GM19043 (cell line): ENCODE data around the gene CFL1.

Experiments used
- ATAC-seq: cut with Tn5 transposase; IDR thresholded peaks from one replicate; pipeline ENCODE4 v1.9.1; 2021; ENCODE audit warnings: low read depth; ENCODE audit not compliant: unreplicated experiment

CFL1 gene

GRCh38 chr11:65809496-65809895, 48.5 kb downstream of the CFL1 start:
- ATAC-seq = no peak

DNA sequence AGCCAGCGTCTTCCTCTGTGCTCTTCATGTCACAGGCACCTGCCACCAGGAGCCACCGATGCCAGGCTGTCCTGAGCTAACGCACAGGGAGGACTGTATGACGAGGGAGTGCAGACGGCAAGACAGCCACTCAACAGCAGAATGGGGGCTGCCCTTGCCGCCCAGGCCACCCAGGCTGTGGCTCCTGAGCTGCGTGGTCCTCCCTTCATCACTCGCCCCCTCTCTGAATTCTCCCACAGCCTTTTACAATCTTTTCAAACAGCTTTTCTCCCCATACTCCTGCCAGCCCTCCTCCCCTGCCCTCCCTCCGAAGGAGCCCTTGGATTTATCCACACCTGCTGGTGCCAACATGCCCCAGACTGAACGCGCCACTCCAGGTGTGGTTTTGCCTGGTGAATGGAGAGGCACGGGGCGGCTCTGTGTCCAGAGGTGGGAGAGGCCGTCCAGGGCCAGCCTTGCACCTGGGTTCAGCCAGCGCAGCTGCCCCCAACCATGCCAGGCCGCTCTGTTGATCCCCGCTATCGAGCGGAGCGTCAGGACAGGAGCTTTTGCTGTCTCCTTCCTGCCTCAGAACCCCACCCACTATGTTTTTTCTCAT, 49.1 kb downstream of the CFL1 start:
- ATAC-seq = no peak

DNA sequence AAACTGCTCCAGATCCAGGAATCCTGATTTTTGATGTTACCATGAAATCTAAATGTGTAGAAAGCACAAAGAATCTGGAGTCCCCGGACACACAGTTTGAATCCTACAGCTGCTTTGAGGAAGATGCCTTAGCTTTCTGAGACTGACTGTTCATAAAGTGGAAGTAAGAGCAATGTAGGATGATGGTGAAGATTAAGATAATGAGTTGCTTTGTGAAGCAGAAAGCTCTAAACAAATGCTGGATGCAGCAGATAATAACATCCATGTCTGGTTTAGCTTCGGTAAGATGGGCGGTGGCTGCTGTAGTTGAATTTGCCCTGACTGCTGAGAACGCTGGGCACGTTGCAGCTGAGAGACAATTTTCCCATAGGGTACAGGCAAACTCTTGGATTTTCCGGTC, 51.0 kb downstream of the CFL1 start:
- no peak for ATAC-seq
